22Rv1 (cell line): ENCODE measurements around the gene RAD51B.

Experiments
- H3K27ac ChIP-seq: fragments of 450-650 bp; 2 replicates; pipeline ENCODE4 v1.5.1; 2017
- CTCF ChIP-seq: fragments of 450-650 bp; IDR thresholded peaks from 2 replicates; pipeline ENCODE4 v1.5.1; 2017; ENCODE audit warnings: mild to moderate bottlenecking
- ZFX ChIP-seq: fragments of 450-650 bp; IDR thresholded peaks from 2 replicates; pipeline ENCODE4 v1.6.1; 2017; ENCODE audit warnings: antibody characterized with exemption, borderline replicate concordance

The RAD51B gene

GRCh38 chr14:68546839-68547238, 727.3 kb downstream of the RAD51B start:
- TF ChIP-seq CTCF (no peak), ZFX (no peak)
- H3K27ac ChIP-seq: no peak overlapping the region

- H3K27ac ChIP-seq: no peak overlapping the region
- no peak for TF ChIP-seq CTCF
- TF ChIP-seq ZFX: no peak
Observed at GRCh38 chr14:68547305-68548193, 728.0 kb downstream of the RAD51B start.

GRCh38 chr14:68548194-68549076, 728.9 kb downstream of the RAD51B start:
- H3K27ac ChIP-seq: no peak overlapping the region

GRCh38 chr14:68550338-68550715, 730.7 kb downstream of the RAD51B start:
- TF ChIP-seq CTCF: no peak
- TF ChIP-seq ZFX: no peak
- peak overlapping the region; percentile 29 for H3K27ac ChIP-seq

More at GRCh38 chr14:68548194-68549076, 728.9 kb downstream of the RAD51B start:
- TF ChIP-seq CTCF (no peak), ZFX (no peak)

- no peak overlapping the region for H3K27ac ChIP-seq
- TF ChIP-seq ZFX (no peak), CTCF (no peak)
Observed at GRCh38 chr14:68551045-68551683, 731.6 kb downstream of the RAD51B start.

- H3K27ac ChIP-seq: no peak overlapping the region
- TF ChIP-seq ZFX: no peak
- no peak for TF ChIP-seq CTCF
Observed at GRCh38 chr14:68552075-68552474, 732.5 kb downstream of the RAD51B start.

GRCh38 chr14:68552602-68553001, 733.0 kb downstream of the RAD51B start:
- no peak for TF ChIP-seq CTCF
- TF ChIP-seq ZFX: no peak
- H3K27ac ChIP-seq: no peak overlapping the region
